Upper lobe of left lung (tissue), 6 donors: ENCODE data around the gene PATJ. TPM values are rescaled to one million over a fixed set of nuclear protein-coding genes. Genes with fewer than 3 reads are reported as not detected.

Experiments used
- ATAC-seq, 2 donors: fragments of 200-7000 bp; cut with Tn5 transposase; one replicate each; pipeline ENCODE4 v1.9.1; 2022; ENCODE audit warnings: mild to moderate bottlenecking in 2 of 2, moderate library complexity in 2 of 2; ENCODE audit not compliant: low FRiP score in 2 of 2
- DNase-seq, 2 donors: peaks; one replicate each; pipeline ENCODE4 v3.0.0-alpha.2; 2019 to 2020
- H3K27ac ChIP-seq, 4 donors: fragments of 200-600 bp; sonication (generic); one replicate each; pipeline ENCODE4 v1.5.1; 2016 to 2019
- H3K27me3 ChIP-seq, 4 donors: fragments of 200-600 bp; sonication (generic); one replicate each; pipeline ENCODE4 v1.5.1; 2017 to 2019
- H3K36me3 ChIP-seq, 4 donors: fragments of 200-600 bp; sonication (generic); one replicate each; pipeline ENCODE4 v1.5.1; 2016 to 2019
- H3K4me1 ChIP-seq, 4 donors: fragments of 200-600 bp; sonication (generic); one replicate each; pipeline ENCODE4 v1.5.1; 2018 to 2019
- H3K4me3 ChIP-seq, 4 donors: fragments of 200-600 bp; sonication (generic); one replicate each; pipeline ENCODE4 v1.5.1; 2017 to 2019; ENCODE audit warnings: mild to moderate bottlenecking in 2 of 4, moderate library complexity in 1 of 4
- H3K9me3 ChIP-seq, 4 donors: fragments of 200-600 bp; sonication (generic); one replicate each; pipeline ENCODE4 v1.5.1; 2018 to 2019
- CTCF ChIP-seq, 6 experiments: fragments of 450-650 bp in 4 of 6; fragments of 200-600 bp in 2 of 6; sonication (generic) in 2 of 6; IDR thresholded peaks; one replicate each; pipeline ENCODE4 v1.5.1; 2016 to 2019; ENCODE audit warnings: antibody characterized with exemption in 6 of 6
- EP300 ChIP-seq, 4 donors: sonication (generic); formaldehyde crosslinking; IDR thresholded peaks; one replicate each; pipeline ENCODE4 v1.5.1; 2017; ENCODE audit warnings: antibody characterized with exemption in 4 of 4, control low read depth in 2 of 4
- POLR2A ChIP-seq, 4 donors: fragments of 450-650 bp; IDR thresholded peaks; one replicate each; pipeline ENCODE4 v1.5.1; 2016 to 2017; ENCODE audit warnings: antibody characterized with exemption in 4 of 4, mild to moderate bottlenecking in 2 of 4
- POLR2AphosphoS5 ChIP-seq, 2 donors: sonication (generic); formaldehyde crosslinking; IDR thresholded peaks; one replicate each; pipeline ENCODE4 v1.5.1; 2017; ENCODE audit warnings: antibody characterized with exemption in 2 of 2
- WGBS, 2 donors: methylation state at CpG; one replicate each; pipeline ENCODE4 v1.1.5; 2017 to 2018; 5-methylcytosine and 5-hydroxymethylcytosine counted together
- total RNA-seq, 6 donors: library from RNA; depleted of rRNA in 4 of 6; stranded (reverse); fragments of >200 nt in 4 of 6; gene quantifications; one replicate each; pipeline versions ENCODE4 v1.1.0 to v1.2.1, GENCODE V29; 2016 to 2021
- donor health status: DM: no; HTN: no; CAD: no; lungs with moderate emphysema.
- donor health status: DM: no; HTN: yes; CAD: no; lungs with severe emphysema.

PATJ gene
- total RNA-seq, 6 donors from 2014 or later, result 37.1 to 217 (median 70.5) TPM

- H3K4me3 ChIP-seq, result no peak overlapping the region
- H3K9me3 ChIP-seq, result no peaks in the 10 kb centered on the region
- no peak for DNase-seq
- TF ChIP-seq CTCF (IDR thresholded peaks at IDR 0.05) (no peak), EP300 (IDR thresholded peaks at IDR 0.05) (no peak), POLR2A (IDR thresholded peaks at IDR 0.05) (no peak), POLR2AphosphoS5 (IDR thresholded peaks at IDR 0.05) (no peak)
- H3K27ac ChIP-seq, result no peak overlapping the region
- no peaks in the 10 kb centered on the region for H3K36me3 ChIP-seq
- no peaks in the 10 kb centered on the region for H3K27me3 ChIP-seq
- ATAC-seq, result no peak
- no peaks in the 10 kb centered on the region for H3K4me1 ChIP-seq
Observed at GRCh38 chr1:61921435-61921834, 179.2 kb downstream of the PATJ start.

- Histone ChIP-seq H3K4me3 (no peak overlapping the region), H3K27ac (no peak overlapping the region), H3K27me3 (no peaks in the 10 kb centered on the region), H3K36me3 (no peaks in the 10 kb centered on the region), H3K9me3 (no peaks in the 10 kb centered on the region), H3K4me1 (no peaks in the 10 kb centered on the region)
- WGBS, 2 donors, result 89 to 97% methylated on average over 3 of the region's 3 CpGs
- ATAC-seq, result no peak
- TF ChIP-seq POLR2AphosphoS5 (IDR thresholded peaks at IDR 0.05) (no peak), EP300 (IDR thresholded peaks at IDR 0.05) (no peak), CTCF (IDR thresholded peaks at IDR 0.05) (no peak), POLR2A (IDR thresholded peaks at IDR 0.05) (no peak)
- DNase-seq, result no peak
Observed at GRCh38 chr1:61922950-61923480, 180.7 kb downstream of the PATJ start.

GRCh38 chr1:61925591-61926298, 183.5 kb downstream of the PATJ start:
- H3K4me1 ChIP-seq, result no peaks in the 10 kb centered on the region
- ATAC-seq (no peak), DNase-seq (no peak)
- 86 to 93% methylated on average over 1 of the region's 1 CpG for WGBS, 2 donors
- no peaks in the 10 kb centered on the region for H3K9me3 ChIP-seq
- H3K4me3 ChIP-seq, result no peak overlapping the region
- no peak overlapping the region for H3K27ac ChIP-seq
- no peaks in the 10 kb centered on the region for H3K36me3 ChIP-seq
- no peaks in the 10 kb centered on the region for H3K27me3 ChIP-seq
- TF ChIP-seq POLR2A (IDR thresholded peaks at IDR 0.05) (no peak), CTCF (IDR thresholded peaks at IDR 0.05) (no peak)

- 76 to 80% methylated on average over 3 of the region's 3 CpGs for WGBS, 2 donors
- TF ChIP-seq POLR2AphosphoS5 (IDR thresholded peaks at IDR 0.05) (no peak), POLR2A (IDR thresholded peaks at IDR 0.05) (no peak), EP300 (IDR thresholded peaks at IDR 0.05) (no peak), CTCF (IDR thresholded peaks at IDR 0.05) (no peak)
- DNase-seq (no peak), ATAC-seq (no peak)
- H3K36me3 ChIP-seq, result no peaks in the 10 kb centered on the region
- H3K27ac ChIP-seq, result no peak overlapping the region
- no peaks in the 10 kb centered on the region for H3K4me1 ChIP-seq
- no peaks in the 10 kb centered on the region for H3K9me3 ChIP-seq
- H3K4me3 ChIP-seq, result no peak overlapping the region
- H3K27me3 ChIP-seq, result no peaks in the 10 kb centered on the region
Observed at GRCh38 chr1:61926597-61926996, 184.3 kb downstream of the PATJ start.

- WGBS, 2 donors, result 89 to 93% methylated on average over 5 of the region's 5 CpGs
- Histone ChIP-seq H3K9me3 (no peaks in the 10 kb centered on the region), H3K4me1 (no peaks in the 10 kb centered on the region), H3K36me3 (no peaks in the 10 kb centered on the region), H3K4me3 (no peak overlapping the region), H3K27me3 (no peaks in the 10 kb centered on the region), H3K27ac (no peak overlapping the region)
- TF ChIP-seq EP300 (IDR thresholded peaks at IDR 0.05), result no peak
- no peak for TF ChIP-seq POLR2AphosphoS5 (IDR thresholded peaks at IDR 0.05)
- no peak for TF ChIP-seq CTCF (IDR thresholded peaks at IDR 0.05)
- no peak for TF ChIP-seq POLR2A (IDR thresholded peaks at IDR 0.05)
- no peak for DNase-seq
- ATAC-seq, result no peak
Observed at GRCh38 chr1:61930116-61930645, 187.9 kb downstream of the PATJ start.
